ENCODE data around the gene CLEC9A.

GRCh38 chr12:10025236-10025635 lies 5.2 kb upstream of the CLEC9A start:
- TF ChIP-seq POLR2A (IDR thresholded peaks at IDR 0.05; ENCODE audit: extremely low read depth, insufficient read length): no peak
- no peak for TF ChIP-seq CTCF (IDR thresholded peaks at IDR 0.05; ENCODE audit: low read depth, low read length)
- TF ChIP-seq MAX (IDR thresholded peaks at IDR 0.05; ENCODE audit: low read depth, low read length): no peak
- no peak for TF ChIP-seq MYC (IDR thresholded peaks at IDR 0.05; ENCODE audit: low read depth, low read length)
